HG02970 (cell line): ENCODE results near the gene SMAP2.

Experiments
- ATAC-seq: cut with Tn5 transposase; IDR thresholded peaks from one replicate; pipeline ENCODE4 v1.9.1; 2021; ENCODE audit warnings: mild to moderate bottlenecking, moderate library complexity, moderate number of reproducible peaks; ENCODE audit not compliant: unreplicated experiment, low FRiP score

The SMAP2 gene

GRCh38 chr1:40389322-40389803 is 15.8 kb downstream of the SMAP2 start:
- no peak for ATAC-seq

GRCh38 chr1:40389871-40390560 is 16.5 kb downstream of the SMAP2 start:
- no peak for ATAC-seq

DNA sequence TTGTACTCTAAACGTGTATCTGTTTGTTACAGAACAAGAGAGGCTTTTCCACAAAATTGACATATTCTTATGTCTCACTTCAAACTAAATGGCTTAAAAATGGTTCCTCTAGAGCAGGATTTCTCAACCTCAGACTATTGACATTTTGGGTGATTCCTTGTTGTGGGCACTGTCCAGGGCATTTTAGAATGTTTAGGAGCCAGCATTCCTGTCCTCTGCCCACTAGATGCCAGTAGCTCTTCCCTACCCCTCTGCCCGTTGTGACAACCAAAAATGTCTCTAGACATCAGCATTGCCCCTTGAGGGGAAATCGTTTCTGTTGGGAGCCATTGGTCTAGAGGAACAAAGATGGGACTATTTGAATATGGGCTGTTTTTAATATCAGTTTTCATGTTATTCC is 17.3 kb downstream of the SMAP2 start:
- ATAC-seq = no peak

DNA sequence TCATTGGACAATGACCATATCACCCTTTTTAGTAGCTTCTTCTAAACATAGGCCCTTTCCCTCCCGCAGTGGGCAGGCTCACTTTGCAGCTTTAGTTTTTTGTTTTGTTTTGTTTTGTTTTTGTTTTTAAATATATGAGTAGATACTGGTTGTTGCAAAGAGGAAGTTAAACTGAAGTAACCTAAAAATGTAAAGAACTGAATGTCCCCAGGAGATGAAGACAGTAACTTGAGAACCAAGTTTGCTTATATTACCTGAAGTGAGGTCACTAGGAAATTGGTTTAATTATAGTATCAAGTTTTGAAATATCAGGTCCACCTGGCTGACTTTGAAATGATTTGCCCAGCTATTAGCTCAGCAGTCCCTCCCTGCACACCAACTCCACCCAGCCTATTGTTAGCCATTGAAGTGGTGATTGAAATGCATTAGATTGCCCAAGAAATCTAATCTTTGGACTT is 18.2 kb downstream of the SMAP2 start:
- no peak for ATAC-seq

DNA sequence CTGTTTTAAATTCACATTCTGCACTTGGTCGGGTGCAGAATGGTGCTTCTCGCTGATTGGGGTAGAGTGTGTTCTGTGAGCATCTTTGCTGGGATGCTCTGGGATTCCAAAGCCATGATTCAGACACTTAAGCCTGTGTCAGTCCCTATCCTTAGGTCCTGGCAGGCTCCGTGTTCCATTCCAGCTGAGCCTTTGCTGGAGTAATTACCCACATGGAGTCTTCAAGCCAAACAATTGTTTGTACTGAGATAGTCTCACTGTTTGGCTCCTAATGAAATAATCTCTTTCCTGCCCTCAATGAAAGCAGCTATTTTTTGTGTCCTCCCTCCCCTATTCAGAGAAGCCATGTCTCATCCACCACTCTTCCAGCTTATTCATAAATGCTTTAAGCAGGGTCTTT is 18.7 kb downstream of the SMAP2 start:
- no peak for ATAC-seq

DNA sequence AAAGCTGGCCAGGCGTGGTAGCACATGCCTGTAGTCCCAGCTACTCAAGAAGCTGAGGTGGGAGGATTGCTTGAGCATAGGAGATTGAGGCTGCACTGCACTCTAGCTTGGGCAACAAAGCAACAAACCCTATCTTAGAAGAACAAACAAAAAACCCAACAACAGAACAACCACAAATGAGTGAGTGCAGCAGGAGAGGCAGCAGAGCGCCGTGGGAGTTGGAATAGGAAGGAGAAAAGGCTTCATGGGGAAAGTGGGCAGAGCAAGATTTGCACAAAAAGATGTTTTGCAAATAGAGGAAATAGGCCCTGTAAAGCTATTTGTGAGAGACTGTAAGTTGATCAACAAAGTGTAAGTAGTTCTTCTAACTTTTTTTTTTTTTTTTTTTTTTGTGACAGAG is 19.6 kb downstream of the SMAP2 start:
- no peak for ATAC-seq

- no peak for ATAC-seq
Observed at GRCh38 chr1:40394491-40395172, 21.1 kb downstream of the SMAP2 start.

GRCh38 chr1:40395190-40396175 is 22.0 kb downstream of the SMAP2 start:
- no peak for ATAC-seq

- ATAC-seq = no peak
Observed at GRCh38 chr1:40396420-40396819, 22.9 kb downstream of the SMAP2 start.

- ATAC-seq = no peak
Observed at GRCh38 chr1:40397258-40397657, 23.7 kb downstream of the SMAP2 start.

DNA sequence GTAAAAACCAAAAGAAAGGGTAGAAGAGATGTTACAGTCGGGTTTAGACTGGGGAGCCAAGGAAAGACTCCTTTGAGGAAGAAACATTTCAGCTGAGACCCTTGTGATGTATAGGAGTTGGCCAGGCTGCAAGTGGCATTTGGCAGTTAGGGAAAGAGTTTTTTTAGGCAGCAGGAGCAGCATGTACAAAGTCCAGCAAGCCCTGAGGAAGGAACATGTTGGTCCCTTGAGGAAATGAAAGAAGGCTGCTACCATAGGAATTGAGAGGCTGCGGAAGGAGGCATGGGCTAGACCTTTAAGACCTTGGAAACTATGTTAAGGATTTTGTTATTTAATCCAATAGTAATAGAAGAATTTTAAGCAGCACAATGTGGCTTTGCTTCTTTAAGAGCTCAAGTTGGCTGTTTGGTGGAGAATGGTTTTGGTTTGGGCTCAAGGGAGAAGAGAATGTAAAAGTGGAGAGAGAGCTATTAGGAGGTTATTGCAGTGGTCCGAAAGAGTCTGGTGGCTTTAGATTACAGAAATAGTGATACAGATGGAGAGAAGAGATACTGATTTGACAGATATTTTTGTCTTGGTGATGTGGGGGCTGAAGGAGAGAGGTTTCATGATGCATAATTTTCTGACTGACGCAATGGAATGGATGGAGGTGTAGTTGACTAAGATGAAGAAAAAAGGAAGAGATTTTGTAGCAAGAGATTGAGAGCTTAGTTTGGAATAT is 26.6 kb downstream of the SMAP2 start:
- no peak for ATAC-seq

- no peak for ATAC-seq
Observed at GRCh38 chr1:40401473-40402201, 28.1 kb downstream of the SMAP2 start.

DNA sequence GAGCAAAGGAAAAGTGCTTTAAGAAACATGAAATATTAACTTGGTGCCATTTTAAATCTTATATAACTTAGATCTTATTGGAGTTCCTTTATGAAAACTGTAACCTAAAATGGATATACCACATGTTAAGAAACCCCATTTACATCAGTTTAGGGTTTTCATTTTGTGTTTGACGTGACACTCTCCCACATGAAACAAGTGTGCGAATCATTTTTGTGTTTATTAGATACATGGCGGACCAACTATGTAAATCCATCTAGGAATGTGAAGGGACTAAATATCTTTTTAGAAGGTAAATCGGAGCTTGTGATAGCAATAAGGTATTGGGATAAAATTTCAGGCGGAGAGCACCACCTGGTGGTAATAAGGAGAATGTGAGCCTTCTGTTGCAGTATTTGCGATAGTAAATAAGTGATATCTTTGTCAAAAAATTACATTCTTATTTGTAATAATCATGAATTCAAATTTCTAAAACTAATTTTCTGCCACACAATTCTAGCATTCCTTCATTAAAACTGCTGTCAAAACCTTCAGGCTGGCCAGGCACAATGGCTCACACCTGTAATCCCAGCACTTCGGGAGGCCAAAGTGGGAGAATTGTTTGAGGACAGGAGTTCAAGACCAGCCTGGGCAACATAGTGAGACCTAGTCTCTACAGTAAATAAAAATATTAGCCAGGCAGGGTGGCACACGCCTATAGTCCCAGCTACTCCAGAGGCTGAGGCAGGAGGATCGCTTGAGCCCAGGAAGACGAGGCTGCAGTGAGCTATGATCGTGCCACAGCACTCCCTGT is 31.3 kb downstream of the SMAP2 start:
- ATAC-seq = no peak

- ATAC-seq = no peak
Observed at GRCh38 chr1:40405812-40406211, 32.3 kb downstream of the SMAP2 start.

DNA sequence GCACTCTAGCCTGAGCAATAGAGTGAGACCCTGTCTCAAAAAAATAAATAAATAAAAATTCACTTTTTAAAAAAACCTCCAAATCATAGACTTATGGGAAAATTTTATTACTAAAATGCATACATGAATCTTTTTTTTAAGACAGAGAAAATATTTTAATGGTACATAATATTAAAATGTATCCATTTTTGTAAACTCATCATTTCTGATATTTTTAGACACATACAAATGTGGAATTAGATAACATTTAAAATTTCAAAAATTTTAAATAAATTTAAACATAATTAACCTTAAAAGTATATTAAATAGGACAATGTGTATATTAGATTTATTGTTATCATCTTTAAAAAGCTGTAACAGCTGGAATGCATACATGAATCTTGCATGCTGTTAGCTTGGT is 33.9 kb downstream of the SMAP2 start:
- ATAC-seq = no peak

- no peak for ATAC-seq
Observed at GRCh38 chr1:40409467-40409866, 35.9 kb downstream of the SMAP2 start.

DNA sequence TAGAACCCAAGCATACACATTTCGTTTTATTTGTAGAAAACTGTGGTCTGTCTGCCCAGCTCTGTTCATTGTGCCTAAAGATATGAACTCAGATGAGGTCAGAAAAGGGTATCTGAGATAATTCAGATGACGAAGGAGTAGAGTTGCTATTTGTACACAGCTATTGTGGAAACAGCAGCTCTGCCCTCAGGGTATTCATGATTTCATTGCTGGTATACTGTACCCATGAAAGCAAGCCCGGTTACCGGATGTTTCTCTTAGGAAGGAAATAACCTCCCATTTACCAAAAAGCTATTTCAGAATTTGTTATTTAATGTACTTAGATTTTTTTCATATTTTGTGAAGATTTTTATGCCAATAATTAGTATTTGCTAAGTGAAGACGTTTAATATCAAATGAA is 37.8 kb downstream of the SMAP2 start:
- no peak for ATAC-seq

DNA sequence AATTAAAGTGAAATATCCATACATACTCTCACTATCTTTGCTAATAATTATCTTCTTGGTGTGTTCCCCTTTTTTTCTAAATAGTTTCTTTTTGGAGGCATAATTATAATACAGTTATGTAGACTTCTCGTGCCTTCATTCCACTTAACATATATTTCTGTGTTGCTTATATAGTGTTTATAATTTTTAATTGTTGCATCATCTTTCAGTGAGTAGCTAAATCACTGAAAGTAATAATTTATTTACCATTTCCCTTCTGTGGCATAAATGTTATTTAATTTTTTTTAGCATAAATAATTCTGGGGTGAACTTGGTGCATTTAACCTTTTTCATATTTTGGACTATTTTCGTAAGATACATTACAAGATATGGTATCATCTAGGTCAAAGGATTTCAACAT is 38.3 kb downstream of the SMAP2 start:
- ATAC-seq = no peak
